ENCODE measurements around the gene PSTK. TPM values are rescaled to one million over a fixed set of nuclear protein-coding genes. Genes with fewer than 3 reads are reported as not detected.

PSTK gene
- polyA plus RNA-seq, 1 donor from 2014 or later, result 21.0 TPM

DNA sequence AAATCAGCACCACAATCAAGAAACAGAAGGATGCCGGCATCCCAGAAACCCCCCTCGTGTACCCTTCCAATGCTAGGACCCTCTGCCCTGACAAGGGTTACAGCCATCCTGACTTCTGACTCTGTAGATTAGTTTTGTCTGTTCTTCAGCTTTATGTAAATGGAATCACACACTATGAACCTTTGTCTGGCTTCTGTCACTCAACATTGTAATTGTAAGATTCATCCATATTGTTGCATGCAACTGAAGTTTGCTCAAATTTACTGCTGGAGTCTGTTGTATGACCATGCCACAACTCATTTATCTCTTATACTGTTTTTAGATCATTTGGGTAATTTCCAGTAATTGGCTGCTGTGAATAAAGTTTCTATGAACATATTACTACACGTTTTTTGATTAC, 20.0 kb downstream of the PSTK start:
- Histone ChIP-seq H3K4me2 (ENCODE audit: low read length) (no peak overlapping the region), H3K4me3 (ENCODE audit: low read length) (no peak overlapping the region), H3K9me2 (ENCODE audit: insufficient read depth, low read length) (no peaks in the 10 kb centered on the region), H3K9me3 (ENCODE audit: low read length) (no peaks in the 10 kb centered on the region), H3K9ac (ENCODE audit: low read length) (no peak overlapping the region), H3K27me3 (ENCODE audit: insufficient read depth, low read depth, low read length) (no peaks in the 10 kb centered on the region), H2AFZ (ENCODE audit: low read depth, low read length) (no peak overlapping the region), H3F3A (ENCODE audit: insufficient read depth, low read length, poor library complexity, severe bottlenecking) (no peaks in the 10 kb centered on the region), H3K27ac (ENCODE audit: low read length) (no peak overlapping the region), H4K20me1 (ENCODE audit: insufficient read depth) (no peaks in the 10 kb centered on the region), H3K36me3 (ENCODE audit: insufficient read depth, low read length) (no peaks in the 10 kb centered on the region), H3K79me2 (replicated peaks; ENCODE audit: insufficient read depth, low read length) (peaks cover 13% of the 10 kb centered on the region)
- TF ChIP-seq EZH2 (IDR thresholded peaks at IDR 0.05; ENCODE audit: borderline replicate concordance, insufficient read depth, low read length, poor library complexity, severe bottlenecking), result no peak
- TF ChIP-seq EP300 (conservative IDR thresholded peaks at IDR 0.05; ENCODE audit: poor library complexity, severe bottlenecking), result no peak
- TF ChIP-seq POLR2AphosphoS5 (IDR thresholded peaks at IDR 0.05), result no peak
- TF ChIP-seq TAF1 (IDR thresholded peaks at IDR 0.05; ENCODE audit: low read depth), result no peak
- TF ChIP-seq, protein P1, sequence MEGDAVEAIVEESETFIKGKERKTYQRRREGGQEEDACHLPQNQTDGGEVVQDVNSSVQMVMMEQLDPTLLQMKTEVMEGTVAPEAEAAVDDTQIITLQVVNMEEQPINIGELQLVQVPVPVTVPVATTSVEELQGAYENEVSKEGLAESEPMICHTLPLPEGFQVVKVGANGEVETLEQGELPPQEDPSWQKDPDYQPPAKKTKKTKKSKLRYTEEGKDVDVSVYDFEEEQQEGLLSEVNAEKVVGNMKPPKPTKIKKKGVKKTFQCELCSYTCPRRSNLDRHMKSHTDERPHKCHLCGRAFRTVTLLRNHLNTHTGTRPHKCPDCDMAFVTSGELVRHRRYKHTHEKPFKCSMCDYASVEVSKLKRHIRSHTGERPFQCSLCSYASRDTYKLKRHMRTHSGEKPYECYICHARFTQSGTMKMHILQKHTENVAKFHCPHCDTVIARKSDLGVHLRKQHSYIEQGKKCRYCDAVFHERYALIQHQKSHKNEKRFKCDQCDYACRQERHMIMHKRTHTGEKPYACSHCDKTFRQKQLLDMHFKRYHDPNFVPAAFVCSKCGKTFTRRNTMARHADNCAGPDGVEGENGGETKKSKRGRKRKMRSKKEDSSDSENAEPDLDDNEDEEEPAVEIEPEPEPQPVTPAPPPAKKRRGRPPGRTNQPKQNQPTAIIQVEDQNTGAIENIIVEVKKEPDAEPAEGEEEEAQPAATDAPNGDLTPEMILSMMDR (IDR thresholded peaks at IDR 0.05; ENCODE audit: poor library complexity, severe bottlenecking), result no peak
- TF ChIP-seq RAD21 (conservative IDR thresholded peaks at IDR 0.05), result no peak
- no peak for TF ChIP-seq SMC3 (conservative IDR thresholded peaks at IDR 0.05; ENCODE audit: poor library complexity)
- TF ChIP-seq MXI1 (conservative IDR thresholded peaks at IDR 0.05; ENCODE audit: poor library complexity, severe bottlenecking), result no peak
- TF ChIP-seq, protein P2, sequence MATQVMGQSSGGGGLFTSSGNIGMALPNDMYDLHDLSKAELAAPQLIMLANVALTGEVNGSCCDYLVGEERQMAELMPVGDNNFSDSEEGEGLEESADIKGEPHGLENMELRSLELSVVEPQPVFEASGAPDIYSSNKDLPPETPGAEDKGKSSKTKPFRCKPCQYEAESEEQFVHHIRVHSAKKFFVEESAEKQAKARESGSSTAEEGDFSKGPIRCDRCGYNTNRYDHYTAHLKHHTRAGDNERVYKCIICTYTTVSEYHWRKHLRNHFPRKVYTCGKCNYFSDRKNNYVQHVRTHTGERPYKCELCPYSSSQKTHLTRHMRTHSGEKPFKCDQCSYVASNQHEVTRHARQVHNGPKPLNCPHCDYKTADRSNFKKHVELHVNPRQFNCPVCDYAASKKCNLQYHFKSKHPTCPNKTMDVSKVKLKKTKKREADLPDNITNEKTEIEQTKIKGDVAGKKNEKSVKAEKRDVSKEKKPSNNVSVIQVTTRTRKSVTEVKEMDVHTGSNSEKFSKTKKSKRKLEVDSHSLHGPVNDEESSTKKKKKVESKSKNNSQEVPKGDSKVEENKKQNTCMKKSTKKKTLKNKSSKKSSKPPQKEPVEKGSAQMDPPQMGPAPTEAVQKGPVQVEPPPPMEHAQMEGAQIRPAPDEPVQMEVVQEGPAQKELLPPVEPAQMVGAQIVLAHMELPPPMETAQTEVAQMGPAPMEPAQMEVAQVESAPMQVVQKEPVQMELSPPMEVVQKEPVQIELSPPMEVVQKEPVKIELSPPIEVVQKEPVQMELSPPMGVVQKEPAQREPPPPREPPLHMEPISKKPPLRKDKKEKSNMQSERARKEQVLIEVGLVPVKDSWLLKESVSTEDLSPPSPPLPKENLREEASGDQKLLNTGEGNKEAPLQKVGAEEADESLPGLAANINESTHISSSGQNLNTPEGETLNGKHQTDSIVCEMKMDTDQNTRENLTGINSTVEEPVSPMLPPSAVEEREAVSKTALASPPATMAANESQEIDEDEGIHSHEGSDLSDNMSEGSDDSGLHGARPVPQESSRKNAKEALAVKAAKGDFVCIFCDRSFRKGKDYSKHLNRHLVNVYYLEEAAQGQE (IDR thresholded peaks at IDR 0.05; ENCODE audit: borderline replicate concordance), result no peak

DNA sequence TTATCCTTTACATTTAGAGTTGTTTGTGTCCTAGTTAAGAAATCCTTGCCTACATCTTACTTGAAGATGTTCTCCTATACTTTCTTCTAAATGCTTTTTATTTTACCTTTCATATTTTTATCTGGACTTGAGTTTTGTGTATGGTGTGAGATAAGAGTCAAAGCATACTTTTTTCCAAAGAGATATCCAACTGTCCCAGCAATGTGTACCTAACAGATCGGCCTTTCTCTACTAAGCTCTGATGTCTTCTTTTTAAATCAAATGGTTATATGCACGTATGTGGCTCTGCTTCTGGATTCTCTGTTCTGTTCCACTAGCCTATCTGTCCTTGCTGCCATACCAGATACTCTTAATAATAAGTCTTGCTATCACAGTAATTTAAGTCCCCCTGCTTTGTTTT, 21.2 kb downstream of the PSTK start:
- no peaks in the 10 kb centered on the region for H3K36me3 ChIP-seq (ENCODE audit: insufficient read depth, low read length)
- TF ChIP-seq SMC3 (conservative IDR thresholded peaks at IDR 0.05; ENCODE audit: poor library complexity), result no peak
- no peak for TF ChIP-seq TAF1 (IDR thresholded peaks at IDR 0.05; ENCODE audit: low read depth)
- TF ChIP-seq EZH2 (IDR thresholded peaks at IDR 0.05; ENCODE audit: borderline replicate concordance, insufficient read depth, low read length, poor library complexity, severe bottlenecking), result no peak
- TF ChIP-seq POLR2AphosphoS5 (IDR thresholded peaks at IDR 0.05), result no peak
- TF ChIP-seq, protein P1 (IDR thresholded peaks at IDR 0.05; ENCODE audit: poor library complexity, severe bottlenecking), result no peak
- no peak for TF ChIP-seq RAD21 (conservative IDR thresholded peaks at IDR 0.05)
- TF ChIP-seq, protein P2 (IDR thresholded peaks at IDR 0.05; ENCODE audit: borderline replicate concordance), result no peak
- TF ChIP-seq MXI1 (conservative IDR thresholded peaks at IDR 0.05; ENCODE audit: poor library complexity, severe bottlenecking), result no peak
- TF ChIP-seq EP300 (conservative IDR thresholded peaks at IDR 0.05; ENCODE audit: poor library complexity, severe bottlenecking), result no peak
- peaks cover 24% of the 10 kb centered on the region for H3K79me2 ChIP-seq (replicated peaks; ENCODE audit: insufficient read depth, low read length)
- no peaks in the 10 kb centered on the region for H3K9me3 ChIP-seq (ENCODE audit: low read length)
- H3K4me3 ChIP-seq (ENCODE audit: low read length), result no peak overlapping the region
- no peaks in the 10 kb centered on the region for H3K9me2 ChIP-seq (ENCODE audit: insufficient read depth, low read length)
- no peak overlapping the region for H3K27ac ChIP-seq (ENCODE audit: low read length)
- no peaks in the 10 kb centered on the region for H3K27me3 ChIP-seq (ENCODE audit: insufficient read depth, low read depth, low read length)
- no peaks in the 10 kb centered on the region for H3F3A ChIP-seq (ENCODE audit: insufficient read depth, low read length, poor library complexity, severe bottlenecking)
- H3K4me2 ChIP-seq (ENCODE audit: low read length), result no peak overlapping the region
- H4K20me1 ChIP-seq (ENCODE audit: insufficient read depth), result no peaks in the 10 kb centered on the region
- no peak overlapping the region for H2AFZ ChIP-seq (ENCODE audit: low read depth, low read length)
- H3K9ac ChIP-seq (ENCODE audit: low read length), result no peak overlapping the region

All from neural cell (in vitro differentiated cells).